NCI-H1694 treated with DMSO at 0.1 percent for 48 hours (cell line): Measurements from ENCODE around the gene UBE2M.
"Not testable (repeated sequence)": the region's sequence is repeated elsewhere in the genome, so short reads cannot be mapped to it uniquely, and the experiment has no call there.

ENCODE experiments used
- DNase-seq: peaks from one replicate; lab custom pipeline; 2025; lab: John Stamatoyannopoulos, UW

Gene UBE2M

GRCh38 chr19:58555369-58555885 lies 3.0 kb downstream of the UBE2M start:
- no peak for DNase-seq

GRCh38 chr19:58554494-58555368 lies 3.7 kb downstream of the UBE2M start, which contains the start of gene CHMP2A:
Gene CHMP2A, minus strand, starts transcription at chr19:58555105. Its CDS starts 893 bp downstream, at chr19:58554212.
- no peak for DNase-seq

GRCh38 chr19:58553799-58554493 lies 4.5 kb downstream of the UBE2M start:
- no peak for DNase-seq

GRCh38 chr19:58552655-58553054 lies 5.8 kb downstream of the UBE2M start:
- DNase-seq, result no peak

DNA sequence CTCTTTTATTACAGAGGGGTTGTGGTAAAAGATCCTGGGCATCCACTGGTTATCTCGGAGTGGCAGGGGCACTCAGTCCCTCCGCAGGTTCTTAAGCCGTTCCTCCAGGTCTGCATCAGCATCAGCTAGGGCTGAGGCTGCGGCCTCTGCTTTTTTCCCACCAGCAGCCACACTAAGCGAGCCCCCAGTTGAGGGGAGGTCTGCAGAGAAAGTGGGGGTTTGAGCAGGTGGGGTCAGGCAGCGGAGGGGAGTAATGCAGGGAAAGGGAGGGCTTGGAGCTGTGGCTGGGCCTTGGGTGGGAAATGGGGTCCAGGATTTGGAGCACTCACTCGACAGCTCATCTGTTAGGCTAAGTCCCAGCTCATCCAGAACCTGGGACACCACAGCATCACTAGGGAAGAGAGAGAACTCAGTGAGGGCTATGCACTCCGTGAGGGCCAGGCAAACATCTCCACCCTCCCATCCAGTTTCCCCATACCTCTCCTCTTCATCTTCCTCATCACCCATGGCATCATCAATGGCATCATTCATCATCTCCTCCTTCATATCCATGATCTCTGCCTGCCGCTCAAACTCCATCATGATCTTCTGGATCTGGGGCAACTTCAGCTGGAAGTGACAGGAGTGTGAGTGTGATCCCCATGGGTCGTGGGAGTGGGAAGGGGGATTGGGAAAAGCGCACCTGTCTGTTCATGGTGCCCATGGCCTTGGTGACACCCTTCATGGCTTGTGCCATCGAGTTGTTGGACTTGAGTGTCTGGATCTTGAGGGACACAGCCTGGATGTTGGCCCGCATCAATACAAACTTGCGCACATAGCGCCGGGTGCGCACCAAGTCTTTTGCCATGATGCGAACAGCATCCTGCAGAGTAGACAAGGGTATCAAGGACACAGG lies 6.6 kb downstream of the UBE2M start:
- no peak for DNase-seq

DNA sequence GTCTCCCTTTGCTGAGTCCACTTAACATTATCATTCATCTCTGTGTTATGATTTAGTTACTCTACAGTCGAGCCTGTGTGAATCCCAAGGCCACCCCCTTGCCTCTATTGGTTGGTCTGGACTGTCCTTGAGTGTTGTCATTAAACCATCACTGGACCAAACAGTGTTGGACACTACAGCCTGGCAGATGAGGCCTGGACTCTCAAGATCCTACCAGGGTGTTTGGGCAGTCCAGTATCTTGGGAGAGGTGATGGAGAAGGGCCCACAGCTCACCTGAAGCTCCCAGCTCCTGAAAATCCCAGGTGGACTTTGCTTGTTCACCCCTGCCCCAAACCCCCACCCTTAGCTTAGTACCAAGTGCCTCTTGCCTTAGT lies 7.3 kb downstream of the UBE2M start:
- no peak for DNase-seq

DNA sequence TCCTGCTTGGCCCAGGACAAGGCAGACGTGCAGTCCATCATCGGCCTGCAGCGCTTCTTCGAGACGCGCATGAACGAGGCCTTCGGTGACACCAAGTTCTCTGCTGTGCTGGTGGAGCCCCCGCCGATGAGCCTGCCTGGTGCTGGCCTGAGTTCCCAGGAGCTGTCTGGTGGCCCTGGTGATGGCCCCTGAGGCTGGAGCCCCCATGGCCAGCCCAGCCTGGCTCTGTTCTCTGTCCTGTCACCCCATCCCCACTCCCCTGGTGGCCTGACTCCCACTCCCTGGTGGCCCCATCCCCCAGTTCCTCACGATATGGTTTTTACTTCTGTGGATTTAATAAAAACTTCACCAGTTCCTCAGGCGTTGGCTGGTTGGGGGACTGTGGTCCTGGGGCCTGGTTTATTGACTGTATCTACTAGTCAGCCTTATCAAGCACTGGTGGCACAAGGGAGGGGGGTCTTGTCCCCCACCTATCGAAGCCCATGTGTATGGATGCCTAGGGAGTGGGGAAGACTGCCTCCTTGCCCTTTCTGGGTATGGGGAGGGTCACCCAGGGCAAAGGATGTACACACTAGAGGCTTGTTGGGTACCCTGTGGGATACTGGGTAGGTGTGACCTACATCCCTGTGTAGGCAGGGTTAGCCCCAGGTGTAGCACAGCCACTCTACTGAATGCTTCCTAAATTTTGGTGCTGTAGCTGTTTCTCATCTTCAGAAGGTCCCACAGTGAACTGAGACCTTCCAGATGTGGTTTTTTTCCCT lies 7.9 kb downstream of the UBE2M start:
- no peak for DNase-seq

- no peak for DNase-seq
Measured at GRCh38 chr19:58549664-58550361, 8.6 kb downstream of the UBE2M start.

DNA sequence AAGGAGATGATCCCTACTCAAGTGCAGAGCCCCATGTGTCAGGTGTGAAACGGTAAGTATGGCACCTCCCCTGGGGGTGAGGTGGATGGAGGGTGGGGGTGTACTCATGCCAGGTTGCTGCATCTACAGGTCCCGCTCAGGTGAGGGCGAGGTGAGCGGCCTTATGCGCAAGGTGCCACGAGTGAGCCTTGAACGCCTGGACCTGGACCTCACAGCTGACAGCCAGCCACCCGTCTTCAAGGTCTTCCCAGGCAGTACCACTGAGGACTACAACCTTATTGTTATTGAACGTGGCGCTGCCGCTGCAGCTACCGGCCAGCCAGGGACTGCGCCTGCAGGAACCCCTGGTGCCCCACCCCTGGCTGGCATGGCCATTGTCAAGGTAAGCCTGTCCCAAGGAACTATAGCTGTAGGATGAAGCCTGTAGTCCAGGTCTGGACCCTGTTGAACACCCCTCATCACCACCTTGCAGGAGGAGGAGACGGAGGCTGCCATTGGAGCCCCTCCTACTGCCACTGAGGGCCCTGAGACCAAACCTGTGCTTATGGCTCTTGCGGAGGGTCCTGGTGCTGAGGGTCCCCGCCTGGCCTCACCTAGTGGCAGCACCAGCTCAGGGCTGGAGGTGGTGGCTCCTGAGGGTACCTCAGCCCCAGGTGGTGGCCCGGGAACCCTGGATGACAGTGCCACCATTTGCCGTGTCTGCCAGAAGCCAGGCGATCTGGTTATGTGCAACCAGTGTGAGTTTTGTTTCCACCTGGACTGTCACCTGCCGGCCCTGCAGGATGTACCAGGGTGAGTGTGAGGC lies 9.3 kb downstream of the UBE2M start:
- DNase-seq, result no peak

DNA sequence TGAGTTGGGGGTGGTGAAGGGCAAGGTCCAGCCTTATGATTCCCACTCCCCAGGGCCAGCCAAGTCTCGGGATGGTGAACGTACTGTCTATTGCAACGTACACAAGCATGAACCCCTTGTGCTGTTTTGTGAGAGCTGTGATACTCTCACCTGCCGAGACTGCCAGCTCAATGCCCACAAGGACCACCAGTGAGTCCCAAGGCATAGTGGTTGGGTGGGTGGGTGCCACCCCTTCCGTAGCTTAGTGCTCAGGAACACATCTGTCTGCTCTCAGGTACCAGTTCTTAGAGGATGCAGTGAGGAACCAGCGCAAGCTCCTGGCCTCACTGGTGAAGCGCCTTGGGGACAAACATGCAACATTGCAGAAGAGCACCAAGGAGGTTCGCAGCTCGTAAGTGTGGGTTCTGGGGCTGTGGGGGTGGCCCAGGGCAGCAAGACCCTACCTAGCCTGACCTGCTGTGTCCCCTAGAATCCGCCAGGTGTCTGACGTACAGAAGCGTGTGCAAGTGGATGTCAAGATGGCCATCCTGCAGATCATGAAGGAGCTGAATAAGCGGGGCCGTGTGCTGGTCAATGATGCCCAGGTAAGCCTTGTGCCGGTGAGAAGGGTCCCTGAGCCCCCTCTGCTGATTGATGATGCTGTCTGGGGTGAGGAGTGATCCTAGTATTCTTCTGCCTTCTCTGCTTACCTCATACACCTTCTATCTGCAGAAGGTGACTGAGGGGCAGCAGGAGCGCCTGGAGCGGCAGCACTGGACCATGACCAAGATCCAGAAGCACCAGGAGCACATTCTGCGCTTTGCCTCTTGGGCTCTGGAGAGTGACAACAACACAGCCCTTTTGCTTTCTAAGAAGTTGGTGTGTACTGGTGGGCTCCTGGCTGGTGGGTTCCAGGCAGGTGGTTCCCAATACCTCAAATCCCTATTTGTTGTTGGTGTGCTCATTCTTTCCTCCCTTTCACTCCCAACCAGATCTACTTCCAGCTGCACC lies 10.8 kb downstream of the UBE2M start:
- DNase-seq, result no peak

DNA sequence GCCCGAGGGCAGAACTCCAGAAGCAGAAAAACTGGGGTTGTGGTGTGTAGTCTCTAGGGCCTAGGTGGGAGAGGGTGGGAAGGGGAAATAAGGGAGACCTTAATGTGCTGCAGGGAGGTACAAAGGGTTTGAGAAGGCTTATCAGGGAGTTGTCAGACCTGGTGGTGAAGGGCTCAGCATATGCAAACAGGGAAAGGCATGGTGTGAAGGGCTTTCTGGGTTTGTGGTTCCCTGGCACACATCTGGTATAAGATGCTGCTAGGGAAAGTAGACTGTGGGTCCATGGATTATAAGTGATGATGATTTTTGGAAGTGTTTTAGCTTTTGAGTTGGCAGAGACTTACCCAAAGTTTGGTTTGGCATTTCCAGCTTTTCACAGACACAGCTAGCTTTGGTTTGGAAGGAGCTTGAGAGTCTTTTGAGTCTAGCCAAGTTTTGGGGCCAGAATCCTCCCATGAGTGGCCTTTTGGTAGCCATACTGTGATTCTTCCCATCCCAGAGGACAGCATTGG lies 12.3 kb downstream of the UBE2M start:
- DNase-seq, result no peak

DNA sequence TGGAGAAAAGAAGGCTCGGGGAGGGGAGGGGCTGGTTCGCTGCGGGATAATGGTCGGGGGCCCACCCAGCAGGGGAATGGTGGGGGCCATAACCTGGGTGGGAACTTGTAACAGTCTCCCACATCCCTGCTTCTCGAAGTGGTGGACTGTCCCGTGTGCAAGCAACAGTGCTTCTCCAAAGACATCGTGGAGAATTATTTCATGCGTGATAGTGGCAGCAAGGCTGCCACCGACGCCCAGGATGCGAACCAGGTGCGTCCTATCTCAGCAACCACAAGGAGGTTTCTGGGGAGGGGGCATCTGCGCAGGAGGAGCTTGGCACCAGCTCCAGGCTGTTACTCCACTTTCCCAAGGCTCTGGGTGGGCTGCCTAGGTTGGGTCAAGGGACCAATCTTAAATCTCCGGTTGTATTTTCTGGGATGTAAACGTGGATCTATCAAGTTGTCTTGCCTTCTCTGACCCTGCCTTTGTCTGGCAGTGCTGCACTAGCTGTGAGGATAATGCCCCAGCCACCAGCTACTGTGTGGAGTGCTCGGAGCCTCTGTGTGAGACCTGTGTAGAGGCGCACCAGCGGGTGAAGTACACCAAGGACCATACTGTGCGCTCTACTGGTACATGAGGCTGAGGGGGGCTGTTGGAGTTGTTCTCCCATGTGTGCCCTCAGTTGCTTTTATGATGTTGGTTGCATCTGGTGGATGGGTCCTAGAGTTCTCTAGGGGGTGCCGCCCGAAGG lies 13.0 kb downstream of the UBE2M start:
- DNase-seq, result no peak

DNA sequence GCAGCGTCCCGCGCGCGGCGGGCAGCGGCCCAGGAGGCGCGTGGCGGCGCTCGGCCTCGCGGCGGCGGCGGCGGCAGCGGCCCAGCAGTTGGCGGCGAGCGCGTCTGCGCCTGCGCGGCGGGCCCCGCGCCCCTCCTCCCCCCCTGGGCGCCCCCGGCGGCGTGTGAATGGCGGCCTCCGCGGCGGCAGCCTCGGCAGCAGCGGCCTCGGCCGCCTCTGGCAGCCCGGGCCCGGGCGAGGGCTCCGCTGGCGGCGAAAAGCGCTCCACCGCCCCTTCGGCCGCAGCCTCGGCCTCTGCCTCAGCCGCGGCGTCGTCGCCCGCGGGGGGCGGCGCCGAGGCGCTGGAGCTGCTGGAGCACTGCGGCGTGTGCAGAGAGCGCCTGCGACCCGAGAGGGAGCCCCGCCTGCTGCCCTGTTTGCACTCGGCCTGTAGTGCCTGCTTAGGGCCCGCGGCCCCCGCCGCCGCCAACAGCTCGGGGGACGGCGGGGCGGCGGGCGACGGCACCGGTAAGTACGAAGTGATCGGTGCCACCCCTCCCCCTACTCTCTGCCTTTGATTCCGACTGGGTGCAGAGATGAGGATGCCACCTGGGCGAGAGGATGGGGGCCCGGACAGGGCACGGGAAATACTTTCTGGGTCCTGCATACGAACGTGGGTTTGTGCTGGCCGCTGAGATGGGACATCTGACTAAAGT lies 13.7 kb downstream of the UBE2M start:
- no peak for DNase-seq

DNA sequence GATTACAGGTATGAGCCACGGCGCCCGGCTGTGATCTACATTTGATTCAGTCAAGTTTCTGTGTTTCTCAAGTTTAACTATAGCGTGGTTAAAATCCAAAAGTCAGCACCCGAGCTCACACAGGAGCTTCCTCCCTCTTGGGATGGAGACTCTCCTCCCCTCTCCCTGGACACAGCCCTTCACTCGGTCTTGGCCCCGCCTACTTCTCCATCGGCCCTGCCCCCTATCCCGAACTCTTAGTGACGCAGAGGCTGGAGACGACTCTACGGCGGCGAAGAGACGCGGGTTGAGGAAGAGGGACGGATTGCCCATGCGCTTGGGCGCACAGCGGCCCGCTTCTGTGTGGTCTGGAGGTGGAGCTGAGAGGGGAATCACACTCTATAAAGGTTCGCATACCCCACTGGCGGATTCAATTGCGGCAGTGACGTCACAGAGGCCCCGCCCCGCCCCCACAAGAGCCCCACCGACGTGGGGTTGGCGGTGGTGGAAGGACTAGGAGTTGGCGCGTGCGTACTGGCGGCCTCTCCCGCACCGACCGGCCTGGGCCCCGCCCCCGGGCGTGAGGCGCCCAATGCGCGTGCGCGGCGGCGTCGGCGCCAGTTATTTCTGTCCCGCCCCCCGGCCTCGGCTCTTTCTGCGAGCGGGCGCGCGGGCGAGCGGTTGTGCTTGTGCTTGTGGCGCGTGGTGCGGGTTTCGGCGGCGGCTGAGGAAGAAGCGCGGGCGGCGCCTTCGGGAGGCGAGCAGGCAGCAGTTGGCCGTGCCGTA lies 14.4 kb downstream of the UBE2M start, which contains the start of gene TRIM28:
Gene TRIM28, plus strand, starts transcription at position 239 of the 765 bp plus-strand sequence. CDS start 694 bp downstream, outside the sequence.
- no peak for DNase-seq

GRCh38 chr19:58542641-58543372 lies 15.6 kb downstream of the UBE2M start:
- DNase-seq, result not testable (repeated sequence)
